ENCODE data around the gene PTCD3.

Gene PTCD3

DNA sequence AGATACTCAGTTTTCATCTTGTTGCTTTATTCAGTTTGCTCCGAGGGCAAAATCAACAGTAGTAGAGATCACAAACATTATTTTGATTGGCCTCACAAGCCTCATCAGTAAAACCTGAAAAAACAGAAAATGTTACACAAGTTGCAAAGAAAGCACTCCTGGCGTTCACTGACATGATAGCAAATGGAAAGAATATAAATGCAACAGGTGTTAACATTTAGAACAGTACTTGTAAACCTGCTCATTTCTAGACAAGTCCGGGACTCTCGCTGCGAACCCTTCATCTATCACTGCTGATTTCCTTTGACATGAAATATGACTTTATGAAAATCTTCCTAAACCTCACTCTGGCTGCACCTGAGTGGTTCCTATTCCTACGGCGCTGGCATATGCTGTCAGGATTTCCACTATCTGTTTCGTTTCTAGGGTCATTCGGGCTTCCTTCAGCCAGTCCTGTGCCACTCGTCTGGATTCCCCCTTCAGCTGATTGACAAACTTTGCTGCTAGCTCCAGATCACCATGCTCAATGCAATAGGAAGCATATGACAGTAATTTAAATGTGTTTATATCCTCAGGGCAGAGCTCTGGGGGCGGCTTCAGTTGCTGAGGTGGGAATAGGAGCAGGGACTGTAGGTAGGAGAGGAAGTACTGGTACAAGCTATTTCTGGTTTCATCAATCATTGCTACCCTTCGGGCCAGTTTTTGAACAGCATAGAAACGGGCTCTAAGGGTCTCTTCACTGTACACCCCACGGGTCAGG is 38.1 kb downstream of the PTCD3 start:
- no peak for DNase-seq (ENCODE audit: low spot score)

DNA sequence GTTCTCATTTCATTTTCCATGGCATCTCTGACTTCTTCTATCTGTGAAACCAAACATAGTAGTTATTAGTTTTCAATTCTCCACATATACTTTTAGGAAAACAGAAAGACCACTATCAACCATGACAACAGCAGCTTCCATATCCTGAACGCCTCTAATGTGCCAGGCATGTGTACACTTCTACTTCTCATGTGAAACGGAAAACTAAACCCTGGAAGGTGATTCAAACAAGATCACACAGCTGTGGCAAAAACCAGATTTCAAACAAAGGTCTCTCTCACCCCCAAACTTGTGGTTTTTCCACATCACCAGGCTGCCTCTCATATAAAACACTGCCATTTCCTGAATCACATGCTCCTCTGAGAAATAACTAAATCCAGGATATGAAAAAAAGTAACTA is 41.8 kb downstream of the PTCD3 start:
- DNase-seq (ENCODE audit: low spot score) = no peak

DNA sequence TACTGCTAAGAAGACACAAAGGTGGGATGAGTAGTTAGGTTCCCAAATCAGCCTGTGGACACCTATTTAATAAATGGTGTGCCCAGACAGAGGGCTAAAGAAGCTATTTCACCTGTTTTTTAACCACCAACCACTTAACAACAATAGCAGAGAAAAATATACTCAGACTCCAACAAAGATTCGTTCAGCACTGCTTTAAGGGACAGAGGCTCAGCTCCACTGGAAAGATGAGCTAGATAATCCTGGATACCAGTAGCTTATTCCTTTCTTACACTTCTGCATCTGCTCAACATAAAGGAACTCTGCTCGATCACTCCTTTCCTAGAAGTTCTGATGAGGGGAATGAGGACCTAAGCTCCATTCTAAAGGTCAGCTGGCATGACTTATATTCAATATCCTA is 44.5 kb downstream of the PTCD3 start:
- DNase-seq (ENCODE audit: low spot score) = no peak

DNA sequence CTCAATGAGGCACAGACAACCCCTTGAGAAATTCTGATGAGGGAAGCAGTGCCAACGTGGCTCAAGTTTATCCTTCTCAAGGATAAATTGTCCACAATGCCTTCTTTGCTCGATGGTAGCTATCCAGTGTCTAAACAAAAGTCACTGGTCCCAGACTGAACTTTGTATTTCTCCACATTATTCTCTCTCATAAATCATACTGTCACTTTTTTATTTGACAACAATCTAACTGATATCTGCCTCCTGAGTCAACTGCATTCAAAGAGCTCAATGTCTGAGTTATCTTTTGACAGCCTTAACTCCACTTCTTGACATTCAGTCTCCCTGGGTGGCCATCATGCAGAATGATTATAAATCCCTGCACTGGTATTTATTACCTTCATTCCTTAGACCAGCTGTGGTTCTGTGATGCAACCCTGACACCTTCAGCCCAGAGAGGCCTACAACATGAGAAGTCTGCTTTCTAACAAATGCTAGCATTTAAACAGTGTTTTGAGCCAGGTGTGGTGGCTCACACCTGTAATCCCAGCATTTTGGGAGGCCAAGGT is 51.0 kb downstream of the PTCD3 start:
- DNase-seq (ENCODE audit: low spot score) = no peak

DNA sequence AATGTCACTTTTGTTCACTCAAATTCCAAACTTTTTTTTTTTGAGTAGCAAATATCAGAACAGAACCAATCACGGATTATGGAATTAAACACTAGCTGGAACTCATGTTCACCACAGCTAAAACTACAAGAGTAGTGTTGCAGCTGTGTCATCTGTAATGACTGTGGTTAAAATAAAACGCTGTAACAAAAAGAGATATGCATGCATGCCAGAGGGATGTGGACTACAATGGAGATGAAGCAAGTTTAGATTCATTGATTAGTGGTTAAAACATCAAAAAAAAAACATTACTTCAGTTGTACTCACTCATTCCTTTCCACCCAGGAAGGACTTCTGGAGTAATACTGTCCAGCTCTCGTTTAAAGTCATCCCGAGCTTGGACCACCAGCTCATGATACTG is 52.3 kb downstream of the PTCD3 start:
- DNase-seq (ENCODE audit: low spot score) = no peak

DNA sequence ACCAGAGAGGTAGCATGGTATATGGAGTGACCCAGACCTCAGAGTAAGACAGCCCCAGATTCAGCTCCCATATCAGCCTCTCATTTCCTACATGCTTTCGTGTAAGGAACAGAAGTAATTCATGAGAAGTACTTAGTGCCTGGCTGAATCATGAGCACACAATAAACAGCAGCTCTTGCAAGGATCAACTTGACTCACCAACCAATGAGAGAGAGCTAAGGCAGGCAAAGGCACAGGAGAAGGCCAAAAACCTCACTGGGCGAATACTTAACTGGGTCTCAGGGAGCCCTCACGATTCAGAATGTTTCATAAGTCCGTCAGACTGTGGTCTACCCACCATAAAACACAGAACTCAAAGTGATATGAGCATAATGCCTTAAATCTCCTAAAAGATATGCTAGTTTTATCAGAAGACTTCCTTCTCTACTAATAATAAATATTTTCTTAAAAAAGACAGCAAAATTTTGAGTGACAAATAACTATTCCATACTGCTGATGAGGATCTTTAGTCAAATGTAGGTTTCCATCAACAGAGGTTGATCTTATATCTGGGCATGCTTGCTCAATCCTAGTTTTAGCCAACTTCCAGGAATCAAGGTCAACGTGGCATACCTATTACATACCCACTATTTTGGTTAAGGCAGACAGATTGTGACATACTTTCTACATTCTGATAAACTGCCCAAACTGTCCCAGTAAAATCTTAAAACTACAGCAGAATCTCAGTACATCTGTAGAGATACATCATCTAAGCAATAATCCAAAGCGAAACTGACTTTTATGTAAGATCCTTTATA is 54.3 kb downstream of the PTCD3 start:
- no peak for DNase-seq (ENCODE audit: low spot score)

DNA sequence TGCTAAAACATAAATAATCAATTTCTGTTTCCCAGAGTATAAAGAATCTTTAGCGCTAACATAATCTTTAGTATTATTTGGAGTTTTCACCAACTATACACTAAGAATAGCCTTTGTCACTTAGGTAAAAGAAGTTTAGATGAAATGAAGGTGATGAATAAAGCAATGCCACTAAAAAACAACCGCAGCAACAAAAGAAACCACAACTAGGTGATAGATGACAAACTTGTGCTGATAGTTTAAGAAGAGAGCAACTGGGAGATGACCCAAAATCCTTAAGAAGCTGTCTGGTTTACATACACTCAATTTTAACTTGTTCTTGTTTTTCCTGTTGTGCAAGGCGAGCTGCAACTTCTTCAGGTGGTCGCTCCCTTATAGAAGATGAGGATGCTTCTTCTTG is 64.4 kb downstream of the PTCD3 start:
- DNase-seq (ENCODE audit: low spot score) = no peak

DNA sequence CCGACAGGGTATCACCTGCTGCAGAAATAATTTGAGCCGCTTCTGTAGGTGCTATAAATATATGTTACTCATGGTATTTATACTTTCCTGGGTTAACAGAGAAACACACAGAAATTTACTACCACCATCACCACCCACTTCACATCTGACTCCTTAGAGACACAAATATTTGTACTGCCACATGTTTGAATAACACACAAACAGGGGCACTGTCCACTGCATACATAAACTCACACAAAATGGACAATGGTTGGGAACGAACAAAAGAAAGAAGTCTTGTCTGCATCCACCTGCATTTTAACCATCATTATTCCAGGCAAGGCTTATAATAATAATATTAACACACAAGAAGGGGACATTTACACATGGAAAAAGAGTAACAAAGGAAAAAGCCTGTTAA is 65.3 kb downstream of the PTCD3 start:
- no peak for DNase-seq (ENCODE audit: low spot score)

DNA sequence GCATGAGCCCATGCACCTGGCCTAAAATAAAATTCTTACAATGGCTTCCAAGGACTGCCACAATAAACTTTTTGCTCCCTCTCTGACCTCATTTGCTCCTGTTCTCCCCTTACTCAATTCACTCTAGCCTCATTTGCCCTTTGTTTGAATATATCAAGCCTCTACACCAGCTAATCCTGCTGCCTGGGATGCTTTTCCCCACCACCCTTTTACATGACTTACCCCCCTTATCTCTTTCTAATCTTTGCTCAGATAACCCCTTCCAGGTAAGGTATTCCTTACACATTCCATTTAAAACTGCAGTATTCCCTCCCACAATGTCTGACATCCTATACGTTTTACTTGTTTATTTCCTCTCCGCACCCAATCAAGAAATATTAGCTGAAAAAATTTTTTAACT is 66.6 kb downstream of the PTCD3 start:
- no peak for DNase-seq (ENCODE audit: low spot score)

DNA sequence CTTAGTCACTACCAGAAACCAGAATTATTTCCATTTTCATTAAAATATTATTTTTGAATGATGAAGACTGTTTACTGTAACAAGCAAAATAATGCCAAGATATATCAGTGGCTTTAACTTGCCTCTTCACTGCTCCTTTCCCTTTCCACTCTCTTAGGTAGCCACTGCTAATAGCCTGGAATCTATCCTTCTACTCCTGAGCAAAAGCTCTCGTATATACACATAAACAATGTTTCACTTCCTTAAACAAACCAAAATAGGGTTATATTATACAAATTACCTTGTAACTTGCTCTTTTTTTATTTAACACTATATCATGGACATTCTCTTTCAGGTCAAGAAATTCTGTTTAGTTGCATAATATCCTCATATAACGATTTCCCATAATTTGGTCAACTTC is 68.4 kb downstream of the PTCD3 start:
- no peak for DNase-seq (ENCODE audit: low spot score)

DNA sequence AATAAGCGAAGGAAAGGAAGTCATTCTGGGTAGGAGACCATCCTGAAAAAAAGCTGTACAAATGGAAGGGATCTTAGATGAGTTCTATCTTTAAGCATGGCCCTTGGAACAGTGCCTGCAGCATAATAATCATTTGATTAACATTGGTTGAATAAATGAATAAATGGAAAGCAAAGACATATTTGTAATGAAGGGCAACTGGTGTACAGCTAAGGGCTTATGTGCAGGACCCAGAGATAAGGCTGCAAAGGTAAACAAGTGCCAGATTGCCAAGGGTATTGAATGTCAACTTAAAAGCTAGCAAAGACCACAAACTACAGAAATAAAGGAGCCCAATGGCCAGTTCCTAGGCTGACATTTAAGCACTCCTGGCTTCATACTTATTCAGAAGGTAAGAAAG is 69.8 kb downstream of the PTCD3 start:
- DNase-seq (ENCODE audit: low spot score) = no peak

DNA sequence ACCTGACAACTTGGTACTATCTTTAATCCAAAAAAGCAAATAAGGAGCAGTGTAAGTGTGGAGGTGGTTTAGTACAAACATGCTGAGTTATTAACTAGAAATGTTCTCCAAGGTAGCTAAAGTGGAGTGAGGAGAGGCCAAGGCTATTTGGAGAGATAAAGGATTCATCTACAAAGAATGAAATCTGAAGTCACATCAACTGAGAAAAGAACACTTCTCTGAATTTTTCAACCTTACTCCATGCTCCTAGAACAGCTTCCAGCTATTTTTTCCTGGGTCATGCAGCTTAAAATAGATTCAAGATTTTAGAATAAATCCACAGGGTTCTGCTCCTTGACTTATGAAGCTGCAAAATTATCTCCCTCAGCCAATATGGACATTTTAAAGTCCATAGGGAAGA is 70.6 kb downstream of the PTCD3 start:
- DNase-seq (ENCODE audit: low spot score) = no peak

DNA sequence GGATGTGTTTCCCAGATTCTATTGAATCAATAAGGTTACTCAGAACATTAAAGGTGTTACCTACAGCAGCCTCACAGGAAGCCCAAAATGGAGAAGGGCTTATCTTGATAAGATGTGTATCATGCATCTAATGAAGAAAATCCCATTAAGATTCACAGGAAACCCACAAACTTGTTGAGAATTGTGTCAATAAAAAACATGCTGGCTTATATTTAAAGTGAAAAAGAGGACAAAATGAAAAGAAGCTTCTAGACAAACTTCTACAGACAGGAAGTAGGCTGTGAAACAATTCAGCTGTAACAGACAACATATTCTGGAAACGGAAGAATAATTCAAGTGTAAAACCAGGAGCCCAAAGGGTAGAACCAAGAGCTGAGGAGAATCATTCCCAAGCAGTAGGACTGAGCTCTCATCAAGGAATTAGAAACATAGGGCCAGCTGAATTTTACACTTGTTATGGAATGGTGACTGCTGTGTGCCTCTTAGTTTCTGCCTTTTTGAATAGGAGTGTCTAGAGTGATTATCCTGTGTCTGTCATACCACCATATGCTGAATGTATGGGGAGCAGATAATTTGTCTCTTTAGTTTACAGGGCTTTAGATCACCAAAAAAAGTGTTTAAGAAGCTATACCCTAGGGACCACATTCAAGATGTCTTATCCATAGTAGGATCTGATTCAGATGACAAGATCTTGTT is 79.6 kb downstream of the PTCD3 start:
- DNase-seq (ENCODE audit: low spot score) = no peak

DNA sequence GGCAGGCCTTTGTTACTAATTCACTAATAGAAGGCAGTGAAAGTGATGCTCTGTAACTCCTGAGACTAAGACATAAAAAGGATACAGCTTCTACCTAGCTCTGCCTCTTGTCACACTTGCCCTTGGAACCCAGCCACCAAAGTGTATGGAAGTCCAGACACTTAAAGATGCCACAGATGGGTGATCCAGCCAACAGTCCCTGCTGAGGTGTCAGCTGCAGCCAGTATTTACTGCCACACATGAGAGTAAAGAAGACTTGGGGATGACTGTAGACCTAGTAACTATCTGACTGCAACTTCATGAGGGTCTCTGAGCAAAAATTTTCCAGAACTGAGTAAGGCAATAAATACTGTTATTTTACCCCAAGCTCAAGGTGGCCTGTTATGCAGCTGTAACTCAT is 80.4 kb downstream of the PTCD3 start:
- DNase-seq (ENCODE audit: low spot score) = no peak

DNA sequence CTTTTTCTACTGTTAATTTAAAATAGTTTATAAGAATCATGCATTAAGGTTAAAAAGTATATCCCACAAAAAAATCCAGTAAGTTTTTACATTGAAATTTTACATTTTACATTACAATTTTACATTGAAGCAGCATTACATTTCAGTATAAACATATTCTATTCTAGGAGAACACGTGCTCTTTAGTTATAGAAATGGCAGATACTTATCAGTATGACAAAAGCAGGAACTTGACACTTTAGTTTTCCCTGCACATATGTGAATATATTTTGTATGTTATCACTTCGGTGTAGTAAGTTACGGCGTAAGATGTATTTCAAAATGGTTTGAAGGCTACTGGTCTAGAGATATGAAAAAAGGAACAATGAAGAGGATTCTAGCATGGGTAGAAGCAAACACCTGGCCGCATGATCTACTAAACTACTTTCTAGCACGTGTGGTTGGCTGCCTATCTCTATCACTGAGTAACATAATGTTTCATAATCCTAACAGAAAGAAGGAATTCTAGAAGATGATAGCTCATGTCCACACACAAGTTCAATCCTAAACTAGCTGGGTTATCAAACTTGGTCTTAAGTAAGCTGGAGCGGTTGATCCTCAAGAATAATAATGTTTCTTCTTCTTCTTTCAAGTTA is 83.9 kb downstream of the PTCD3 start:
- DNase-seq (ENCODE audit: low spot score) = no peak
